ENCODE data around the gene CACNB1. TPM values are rescaled to one million over a fixed set of nuclear protein-coding genes. Genes with fewer than 3 reads are reported as not detected.

CACNB1 gene
- total RNA-seq, 1 donor from 2014 or later, result 25.5 TPM

- no peak for TF ChIP-seq CTCF (IDR thresholded peaks at IDR 0.05)
- Mint-ChIP-seq H3K36me3 (ENCODE audit: low read depth) (no peaks in the 10 kb centered on the region), H3K9me3 (ENCODE audit: low read depth) (no peaks in the 10 kb centered on the region), H3K4me3 (ENCODE audit: unreplicated experiment) (no peak overlapping the region), H3K4me1 (ENCODE audit: low read depth) (peaks cover 27% of the 10 kb centered on the region), H3K27ac (ENCODE audit: unreplicated experiment) (no peak overlapping the region), H3K27me3 (ENCODE audit: low read depth) (peaks cover 6% of the 10 kb centered on the region)
- no peak for DNase-seq (ENCODE audit: low spot score)
Measured at GRCh38 chr17:39231091-39231561, 33.7 kb upstream of the CACNB1 start.

- Mint-ChIP-seq H3K4me1 (ENCODE audit: low read depth) (peaks cover 26% of the 10 kb centered on the region), H3K36me3 (ENCODE audit: low read depth) (no peaks in the 10 kb centered on the region), H3K27ac (ENCODE audit: unreplicated experiment) (no peak overlapping the region), H3K4me3 (ENCODE audit: unreplicated experiment) (no peak overlapping the region), H3K27me3 (ENCODE audit: low read depth) (peaks cover 7% of the 10 kb centered on the region), H3K9me3 (ENCODE audit: low read depth) (no peaks in the 10 kb centered on the region)
- TF ChIP-seq CTCF (IDR thresholded peaks at IDR 0.05), result no peak
- DNase-seq (ENCODE audit: low spot score), result no peak
Measured at GRCh38 chr17:39230361-39230760, 32.9 kb upstream of the CACNB1 start.

GRCh38 chr17:39229274-39229913 is 31.9 kb upstream of the CACNB1 start:
- no peaks in the 10 kb centered on the region for H3K9me3 Mint-ChIP-seq (ENCODE audit: low read depth)
- H3K4me3 Mint-ChIP-seq (ENCODE audit: unreplicated experiment), result no peak overlapping the region
- no peak for DNase-seq (ENCODE audit: low spot score)
- H3K36me3 Mint-ChIP-seq (ENCODE audit: low read depth), result no peaks in the 10 kb centered on the region
- H3K27ac Mint-ChIP-seq (ENCODE audit: unreplicated experiment), result no peak overlapping the region
- no peak for TF ChIP-seq CTCF (IDR thresholded peaks at IDR 0.05)
- peaks cover 9% of the 10 kb centered on the region for H3K27me3 Mint-ChIP-seq (ENCODE audit: low read depth)
- peaks cover 29% of the 10 kb centered on the region for H3K4me1 Mint-ChIP-seq (ENCODE audit: low read depth)

GRCh38 chr17:39227364-39227919 is 30.0 kb upstream of the CACNB1 start:
- H3K4me1 Mint-ChIP-seq (ENCODE audit: low read depth), result peaks cover 45% of the 10 kb centered on the region
- peaks cover 13% of the 10 kb centered on the region for H3K27me3 Mint-ChIP-seq (ENCODE audit: low read depth)
- TF ChIP-seq CTCF (IDR thresholded peaks at IDR 0.05), result no peak
- H3K9me3 Mint-ChIP-seq (ENCODE audit: low read depth), result no peaks in the 10 kb centered on the region
- no peak for DNase-seq (ENCODE audit: low spot score)
- no peak overlapping the region for H3K27ac Mint-ChIP-seq (ENCODE audit: unreplicated experiment)
- no peaks in the 10 kb centered on the region for H3K36me3 Mint-ChIP-seq (ENCODE audit: low read depth)
- H3K4me3 Mint-ChIP-seq (ENCODE audit: unreplicated experiment), result no peak overlapping the region

- H3K27ac Mint-ChIP-seq (ENCODE audit: unreplicated experiment), result no peak overlapping the region
- peaks cover 10% of the 10 kb centered on the region for H3K27me3 Mint-ChIP-seq (ENCODE audit: low read depth)
- DNase-seq (ENCODE audit: low spot score), result no peak
Measured at GRCh38 chr17:39225959-39226683, 28.7 kb upstream of the CACNB1 start.

More at GRCh38 chr17:39225959-39226683, 28.7 kb upstream of the CACNB1 start:
- Mint-ChIP-seq H3K9me3 (ENCODE audit: low read depth) (no peaks in the 10 kb centered on the region), H3K4me3 (ENCODE audit: unreplicated experiment) (peak overlapping the region; percentile 68), H3K4me1 (ENCODE audit: low read depth) (peaks cover 34% of the 10 kb centered on the region), H3K36me3 (ENCODE audit: low read depth) (no peaks in the 10 kb centered on the region)
- TF ChIP-seq CTCF (IDR thresholded peaks at IDR 0.05), result no peak

All from chondrocyte (in vitro differentiated cells).